ENCODE results near the gene KLHL15. TPM values are rescaled to one million over a fixed set of nuclear protein-coding genes. Genes with fewer than 3 reads are reported as not detected.
"Not testable (repeated sequence)": the region's sequence is repeated elsewhere in the genome, so short reads cannot be mapped to it uniquely, and the experiment has no call there.

Gene KLHL15
- total RNA-seq, 2 donors from 2014 or later: 4.7 to 64.6 TPM

GRCh38 chrX:23981222-23981621 is 45.8 kb downstream of the KLHL15 start:
- WGBS: 92% methylated on average over 4 of the region's 4 CpGs
- intact Hi-C loops (cut with DNase I): no loop called here
- TF ChIP-seq POLR2A (IDR thresholded peaks at IDR 0.05): no peak
- TF ChIP-seq CTCF (IDR thresholded peaks at IDR 0.05): no peak
- no peak for TF ChIP-seq POLR2AphosphoS5 (IDR thresholded peaks at IDR 0.05)
- Histone ChIP-seq H3K4me3 (no peak overlapping the region), H3K27me3 (replicated peaks; ENCODE audit: insufficient read depth) (no peaks in the 10 kb centered on the region), H3K9me3 (no peaks in the 10 kb centered on the region), H3K4me1 (replicated peaks) (no peaks in the 10 kb centered on the region), H3K36me3 (no peaks in the 10 kb centered on the region), H3K27ac (no peak overlapping the region)
- no peak for DNase-seq (ENCODE audit: low spot score)

- TF ChIP-seq POLR2AphosphoS5 (IDR thresholded peaks at IDR 0.05): no peak
- TF ChIP-seq CTCF (IDR thresholded peaks at IDR 0.05): no peak
- no peak for TF ChIP-seq POLR2A (IDR thresholded peaks at IDR 0.05)
- no peak for DNase-seq (ENCODE audit: low spot score)
- no peaks in the 10 kb centered on the region for H3K4me1 ChIP-seq (replicated peaks)
- no peaks in the 10 kb centered on the region for H3K9me3 ChIP-seq
- H3K4me3 ChIP-seq: no peak overlapping the region
- no peak overlapping the region for H3K27ac ChIP-seq
- 48% methylated on average over 5 of the region's 5 CpGs for WGBS
- intact Hi-C loops (cut with DNase I): no loop called here
- H3K27me3 ChIP-seq (replicated peaks; ENCODE audit: insufficient read depth): no peaks in the 10 kb centered on the region
- H3K36me3 ChIP-seq: no peaks in the 10 kb centered on the region
Measured at GRCh38 chrX:23980011-23980441, 47.0 kb downstream of the KLHL15 start.

GRCh38 chrX:23978491-23978890 is 48.5 kb downstream of the KLHL15 start:
- Histone ChIP-seq H3K4me1 (replicated peaks) (no peaks in the 10 kb centered on the region), H3K27me3 (replicated peaks; ENCODE audit: insufficient read depth) (no peaks in the 10 kb centered on the region), H3K36me3 (no peaks in the 10 kb centered on the region), H3K4me3 (no peak overlapping the region), H3K9me3 (no peaks in the 10 kb centered on the region), H3K27ac (no peak overlapping the region)
- intact Hi-C loops (cut with DNase I): no loop called here
- WGBS: 74% methylated on average over 4 of the region's 4 CpGs
- TF ChIP-seq POLR2AphosphoS5 (IDR thresholded peaks at IDR 0.05) (no peak), CTCF (IDR thresholded peaks at IDR 0.05) (no peak), POLR2A (IDR thresholded peaks at IDR 0.05) (no peak)
- no peak for DNase-seq (ENCODE audit: low spot score)

- H3K9me3 ChIP-seq; H3K4me1 ChIP-seq (replicated peaks); DNase-seq (ENCODE audit: low spot score); H3K27ac ChIP-seq; H3K36me3 ChIP-seq; H3K27me3 ChIP-seq (replicated peaks; ENCODE audit: insufficient read depth); intact Hi-C loops (cut with DNase I); H3K4me3 ChIP-seq: not testable (repeated sequence)
- 93% methylated on average over 8 of the region's 8 CpGs for WGBS
Measured at GRCh38 chrX:23965630-23966029, 61.4 kb downstream of the KLHL15 start.

- 21% methylated on average over 5 of the region's 5 CpGs for WGBS
- Histone ChIP-seq H3K9me3 (no peaks in the 10 kb centered on the region), H3K4me3 (no peak overlapping the region), H3K27ac (no peak overlapping the region), H3K36me3 (no peaks in the 10 kb centered on the region), H3K4me1 (replicated peaks) (no peaks in the 10 kb centered on the region), H3K27me3 (replicated peaks; ENCODE audit: insufficient read depth) (no peaks in the 10 kb centered on the region)
- TF ChIP-seq POLR2A (IDR thresholded peaks at IDR 0.05) (no peak), POLR2AphosphoS5 (IDR thresholded peaks at IDR 0.05) (no peak), CTCF (IDR thresholded peaks at IDR 0.05) (no peak)
- intact Hi-C loops (cut with DNase I): no loop called here
- no peak for DNase-seq (ENCODE audit: low spot score)
Measured at GRCh38 chrX:23964191-23964590, 62.8 kb downstream of the KLHL15 start.
